ENCODE measurements around the gene RAB3IL1.

Gene RAB3IL1

DNA sequence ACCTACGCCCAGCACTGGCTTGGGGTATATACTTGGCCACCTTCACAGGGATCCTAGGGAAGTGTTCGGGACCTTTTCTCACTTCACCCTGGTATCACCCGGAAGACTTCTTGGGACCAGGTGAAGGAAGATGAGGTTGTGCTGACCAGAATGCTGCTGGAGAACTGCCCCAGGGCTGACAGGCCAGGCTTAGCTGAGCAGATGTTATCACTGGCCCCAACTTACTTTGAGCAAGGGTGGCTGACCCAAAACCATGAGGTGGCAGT, 45.6 kb upstream of the RAB3IL1 start:
- TF ChIP-seq, protein P1, sequence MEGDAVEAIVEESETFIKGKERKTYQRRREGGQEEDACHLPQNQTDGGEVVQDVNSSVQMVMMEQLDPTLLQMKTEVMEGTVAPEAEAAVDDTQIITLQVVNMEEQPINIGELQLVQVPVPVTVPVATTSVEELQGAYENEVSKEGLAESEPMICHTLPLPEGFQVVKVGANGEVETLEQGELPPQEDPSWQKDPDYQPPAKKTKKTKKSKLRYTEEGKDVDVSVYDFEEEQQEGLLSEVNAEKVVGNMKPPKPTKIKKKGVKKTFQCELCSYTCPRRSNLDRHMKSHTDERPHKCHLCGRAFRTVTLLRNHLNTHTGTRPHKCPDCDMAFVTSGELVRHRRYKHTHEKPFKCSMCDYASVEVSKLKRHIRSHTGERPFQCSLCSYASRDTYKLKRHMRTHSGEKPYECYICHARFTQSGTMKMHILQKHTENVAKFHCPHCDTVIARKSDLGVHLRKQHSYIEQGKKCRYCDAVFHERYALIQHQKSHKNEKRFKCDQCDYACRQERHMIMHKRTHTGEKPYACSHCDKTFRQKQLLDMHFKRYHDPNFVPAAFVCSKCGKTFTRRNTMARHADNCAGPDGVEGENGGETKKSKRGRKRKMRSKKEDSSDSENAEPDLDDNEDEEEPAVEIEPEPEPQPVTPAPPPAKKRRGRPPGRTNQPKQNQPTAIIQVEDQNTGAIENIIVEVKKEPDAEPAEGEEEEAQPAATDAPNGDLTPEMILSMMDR (IDR thresholded peaks at IDR 0.05; ENCODE audit: control extremely low read depth, extremely low read depth, low read depth, missing control alignments), result no peak
- CTCF ChIA-PET, result interaction anchor here (1.0 to 5.1 kb wide), 7 partner anchors 16 to 123 kb away, joined by 3 to 39 read pairs (median 5); no protein-coding TSS in a partner anchor
- POLR2A ChIA-PET, result interaction anchor here (1.2 to 2.0 kb wide), 2 partner anchors 8 to 19 kb away, joined by 3 to 6 read pairs; no protein-coding TSS in a partner anchor
- no peak for DNase-seq (ENCODE audit: extremely low spot score)

DNA sequence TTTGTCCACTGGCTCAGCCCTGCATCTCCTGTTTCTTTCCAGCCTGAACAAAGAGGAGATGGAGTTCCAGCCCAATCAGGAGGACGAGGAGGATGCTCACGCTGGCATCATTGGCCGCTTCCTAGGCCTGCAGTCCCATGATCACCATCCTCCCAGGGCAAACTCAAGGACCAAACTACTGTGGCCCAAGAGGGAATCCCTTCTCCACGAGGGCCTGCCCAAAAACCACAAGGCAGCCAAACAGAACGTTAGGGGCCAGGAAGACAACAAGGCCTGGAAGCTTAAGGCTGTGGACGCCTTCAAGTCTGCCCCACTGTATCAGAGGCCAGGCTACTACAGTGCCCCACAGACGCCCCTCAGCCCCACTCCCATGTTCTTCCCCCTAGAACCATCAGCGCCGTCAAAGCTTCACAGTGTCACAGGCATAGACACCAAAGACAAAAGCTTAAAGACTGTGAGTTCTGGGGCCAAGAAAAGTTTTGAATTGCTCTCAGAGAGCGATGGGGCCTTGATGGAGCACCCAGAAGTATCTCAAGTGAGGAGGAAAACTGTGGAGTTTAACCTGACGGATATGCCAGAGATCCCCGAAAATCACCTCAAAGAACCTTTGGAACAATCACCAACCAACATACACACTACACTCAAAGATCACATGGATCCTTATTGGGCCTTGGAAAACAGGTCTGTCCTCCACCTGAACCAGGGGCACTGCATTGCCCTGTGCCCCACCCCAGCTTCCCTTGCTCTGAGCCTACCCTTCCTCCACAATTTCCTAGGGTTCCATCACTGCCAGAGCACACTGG, 45.0 kb upstream of the RAB3IL1 start:
- DNase-seq (ENCODE audit: extremely low spot score), result no peak
- CTCF ChIA-PET, result interaction anchor here (1.0 to 5.1 kb wide), 9 partner anchors 9 to 124 kb away, joined by 3 to 39 read pairs (median 4); no protein-coding TSS in a partner anchor
- TF ChIP-seq, protein P1 (IDR thresholded peaks at IDR 0.05; ENCODE audit: control extremely low read depth, extremely low read depth, low read depth, missing control alignments), result no peak
- POLR2A ChIA-PET, result interaction anchor here (2.0 kb wide), 1 partner anchor 9 kb away, joined by 6 read pairs; no protein-coding TSS in a partner anchor

DNA sequence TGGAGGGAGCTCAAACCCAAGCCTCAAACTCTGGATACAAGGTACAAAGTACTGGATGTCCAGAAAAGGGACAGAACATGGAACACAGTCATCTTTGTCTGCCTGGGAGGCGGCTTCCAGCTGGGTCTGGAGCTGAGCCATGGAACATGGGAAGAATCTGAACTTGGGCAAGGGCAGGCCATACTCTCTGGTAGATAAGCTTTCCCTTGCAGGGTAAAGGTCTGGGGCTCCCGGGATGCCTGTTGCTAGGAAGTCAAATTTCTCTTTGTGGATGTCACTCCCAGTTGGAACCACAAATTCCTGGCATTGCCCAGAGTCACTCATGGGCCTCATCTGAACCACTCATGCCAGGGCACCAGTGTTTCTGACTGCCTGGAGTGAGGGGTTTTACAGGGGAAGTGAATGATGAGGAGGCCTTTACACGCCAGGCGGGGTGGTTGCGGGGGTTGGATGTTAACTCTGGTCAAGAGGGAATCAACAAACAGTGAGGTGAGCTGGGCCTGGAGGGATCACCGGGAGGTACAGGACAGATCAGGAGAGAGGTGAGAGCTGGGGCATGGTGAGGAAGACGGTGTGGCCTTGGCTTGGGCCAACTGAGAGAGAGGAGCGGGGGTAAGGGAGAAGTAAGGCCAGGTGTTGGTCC, 44.3 kb upstream of the RAB3IL1 start:
- CTCF ChIA-PET, result interaction anchor here (1.0 to 5.1 kb wide), 8 partner anchors 9 to 120 kb away, joined by 3 to 39 read pairs (median 5); partner anchors contain the start of gene BEST1
- POLR2A ChIA-PET, result interaction anchor here (2.0 kb wide), 1 partner anchor 10 kb away, joined by 6 read pairs; no protein-coding TSS in a partner anchor
- DNase-seq (ENCODE audit: extremely low spot score), result peak; percentile 3
- TF ChIP-seq, protein P1 (IDR thresholded peaks at IDR 0.05; ENCODE audit: control extremely low read depth, extremely low read depth, low read depth, missing control alignments), result no peak

DNA sequence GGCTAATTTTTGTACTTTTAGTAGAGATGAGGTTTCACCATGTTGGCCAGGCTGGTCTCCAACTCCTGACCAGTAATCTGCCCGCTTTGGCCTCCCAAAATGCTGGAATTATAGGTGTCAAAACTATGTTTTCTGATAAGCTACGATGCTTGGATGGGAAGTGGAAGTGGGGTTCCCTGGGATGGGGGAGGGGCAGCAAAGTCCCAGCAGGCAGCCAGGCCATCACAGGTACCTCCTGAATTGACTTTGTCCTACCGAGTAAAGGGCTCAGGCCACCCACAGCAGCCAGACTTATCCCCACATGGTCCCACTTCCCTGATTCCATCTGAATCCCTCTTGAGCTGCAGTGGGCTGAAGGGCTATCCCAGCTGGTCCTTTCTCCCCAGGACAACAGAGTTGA, 43.2 kb upstream of the RAB3IL1 start:
- TF ChIP-seq, protein P1 (IDR thresholded peaks at IDR 0.05; ENCODE audit: control extremely low read depth, extremely low read depth, low read depth, missing control alignments), result no peak
- peak; percentile 7 for DNase-seq (ENCODE audit: extremely low spot score)
- POLR2A ChIA-PET, result no interaction called here
- CTCF ChIA-PET, result interaction anchor here (0.8 to 5.1 kb wide), 7 partner anchors 10 to 122 kb away, joined by 3 to 39 read pairs (median 5); partner anchors contain the start of gene BEST1

DNA sequence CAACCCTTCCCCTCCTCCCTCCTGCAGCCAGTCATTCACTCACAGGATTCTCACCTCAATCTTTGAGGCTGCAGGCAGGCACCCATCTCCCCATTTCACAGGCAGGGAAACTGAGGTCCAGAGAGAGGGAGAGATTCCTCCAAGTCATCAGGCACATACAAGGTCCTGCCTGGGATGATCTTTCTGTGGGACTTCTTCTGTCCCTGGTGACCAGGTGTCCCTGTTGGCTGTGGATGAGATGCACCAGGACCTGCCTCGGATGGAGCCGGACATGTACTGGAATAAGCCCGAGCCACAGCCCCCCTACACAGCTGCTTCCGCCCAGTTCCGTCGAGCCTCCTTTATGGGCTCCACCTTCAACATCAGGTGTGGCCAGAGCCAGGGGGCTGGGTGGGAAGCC, 42.3 kb upstream of the RAB3IL1 start:
- TF ChIP-seq, protein P1 (IDR thresholded peaks at IDR 0.05; ENCODE audit: control extremely low read depth, extremely low read depth, low read depth, missing control alignments), result no peak
- peak; percentile 3 for DNase-seq (ENCODE audit: extremely low spot score)
- POLR2A ChIA-PET, result no interaction called here
- CTCF ChIA-PET, result interaction anchor here (1.1 to 5.1 kb wide), 3 partner anchors 9 to 13 kb away, joined by 3 to 39 read pairs (median 3); partner anchors contain the start of gene BEST1

DNA sequence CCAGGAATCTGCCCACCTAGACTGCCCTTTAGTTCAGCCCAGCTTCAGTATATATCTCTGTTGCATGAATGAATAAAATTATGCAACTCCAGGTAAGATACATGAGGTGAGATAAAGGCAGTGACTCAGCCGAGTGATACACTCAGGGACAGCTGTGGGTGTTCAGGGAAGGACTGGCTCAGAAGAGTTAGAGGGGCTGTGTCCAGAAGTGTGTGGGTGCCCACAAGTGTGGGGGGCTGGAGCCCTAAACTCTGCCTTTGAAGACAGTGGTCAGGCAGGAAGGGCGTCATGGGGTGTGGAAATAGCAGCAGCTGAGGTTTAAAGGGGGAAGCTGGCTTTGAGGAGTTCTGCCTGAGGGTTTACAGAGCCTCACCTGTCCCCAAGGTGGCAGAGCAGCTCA, 41.7 kb upstream of the RAB3IL1 start:
- no peak for DNase-seq (ENCODE audit: extremely low spot score)
- ChIA-PET POLR2A (no interaction called here), CTCF (interaction anchor here (1.1 to 5.1 kb wide), 2 partner anchors 9 to 12 kb away, joined by 3 to 39 read pairs; partner anchors contain the start of gene BEST1)
- TF ChIP-seq, protein P1 (IDR thresholded peaks at IDR 0.05; ENCODE audit: control extremely low read depth, extremely low read depth, low read depth, missing control alignments), result no peak

All from GM10248 (cell line).